Activated CD8-positive, alpha-beta memory T cell treated with anti-CD3 and anti-CD28 coated beads, Interleukin-2, amount 50 U/mL, for 24 hours (primary cell): Measurements from ENCODE around the gene TOMT.

ENCODE experiments used
- DNase-seq: peaks from one replicate; pipeline ENCODE4 v3.0.0-alpha.2; 2020; ENCODE audit errors: extremely low read depth

TOMT gene

GRCh38 chr11:72088076-72088808, 17.5 kb upstream of the TOMT start:
- DNase-seq: no peak

- peak; percentile 26 for DNase-seq
These were observed 14.4 kb upstream of the TOMT start for GRCh38 chr11:72091292-72091691.

- DNase-seq: no peak
These were observed 7.0 kb upstream of the TOMT start for GRCh38 chr11:72098741-72099140.

- no peak for DNase-seq
These were observed 5.7 kb upstream of the TOMT start for GRCh38 chr11:72100009-72100408.

- no peak for DNase-seq
These were observed 5.3 kb upstream of the TOMT start for GRCh38 chr11:72100462-72100861.

- no peak for DNase-seq
These were observed 3.6 kb upstream of the TOMT start for GRCh38 chr11:72102162-72102561.

- no peak for DNase-seq
These were observed 3.1 kb upstream of the TOMT start for GRCh38 chr11:72102631-72102945.

GRCh38 chr11:72102946-72103753, 2.6 kb upstream of the TOMT start, which contains the start of gene LAMTOR1:
Gene LAMTOR1, minus strand, starts transcription at chr11:72103297. Its CDS starts 73 bp downstream, at chr11:72103224.
- peak; percentile 99 for DNase-seq

- DNase-seq: no peak
These were observed 2.0 kb upstream of the TOMT start for GRCh38 chr11:72103754-72104167.

GRCh38 chr11:72111300-72112142, 5.8 kb downstream of the TOMT start:
- no peak for DNase-seq

- DNase-seq: peak; percentile 100
These were observed 6.6 kb downstream of the TOMT start, which contains the start of gene ANAPC15 for GRCh38 chr11:72112143-72112977. Gene ANAPC15, minus strand, starts transcription at chr11:72112695. Its CDS starts 1,419 bp downstream, at chr11:72111276.

GRCh38 chr11:72112978-72113808, 7.5 kb downstream of the TOMT start:
- DNase-seq: no peak

- DNase-seq: no peak
These were observed 8.8 kb downstream of the TOMT start for GRCh38 chr11:72114570-72114969.

GRCh38 chr11:72116019-72116755, 10.5 kb downstream of the TOMT start:
- DNase-seq: no peak

GRCh38 chr11:72119198-72119597, 13.5 kb downstream of the TOMT start:
- DNase-seq: no peak

- DNase-seq: no peak
These were observed 15.2 kb downstream of the TOMT start for GRCh38 chr11:72120930-72121329.

- no peak for DNase-seq
These were observed 16.9 kb downstream of the TOMT start for GRCh38 chr11:72122607-72123006.

GRCh38 chr11:72123117-72123653, 17.5 kb downstream of the TOMT start:
- no peak for DNase-seq

GRCh38 chr11:72124046-72124445, 18.3 kb downstream of the TOMT start:
- DNase-seq: no peak
